GM19324 (cell line): ENCODE results near the gene EXOC3L1.

Experiments used
- ATAC-seq: cut with Tn5 transposase; IDR thresholded peaks from one replicate; pipeline ENCODE4 v1.9.1; 2021; ENCODE audit warnings: mild to moderate bottlenecking, moderate library complexity; ENCODE audit not compliant: unreplicated experiment, low FRiP score

EXOC3L1 gene

DNA sequence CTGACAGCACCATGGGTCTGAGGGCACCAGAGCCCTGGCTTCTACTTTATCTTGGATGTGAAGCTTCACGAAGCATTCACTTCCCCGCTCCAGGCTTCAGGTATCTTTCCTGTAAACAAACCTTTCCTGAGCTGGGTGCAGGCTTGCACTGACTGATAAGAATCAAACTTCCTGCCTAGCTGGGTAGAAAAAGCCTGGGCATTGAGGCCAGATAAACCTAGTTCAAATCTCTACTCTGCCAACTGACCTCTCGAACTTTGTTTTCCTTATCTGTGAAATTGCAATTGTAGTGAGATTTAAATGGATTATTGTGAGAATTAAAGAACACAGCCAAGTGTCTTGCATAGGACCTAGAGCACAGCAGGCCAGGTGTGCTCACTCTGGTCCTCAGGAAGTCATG, 34.1 kb upstream of the EXOC3L1 start:
- ATAC-seq: no peak

DNA sequence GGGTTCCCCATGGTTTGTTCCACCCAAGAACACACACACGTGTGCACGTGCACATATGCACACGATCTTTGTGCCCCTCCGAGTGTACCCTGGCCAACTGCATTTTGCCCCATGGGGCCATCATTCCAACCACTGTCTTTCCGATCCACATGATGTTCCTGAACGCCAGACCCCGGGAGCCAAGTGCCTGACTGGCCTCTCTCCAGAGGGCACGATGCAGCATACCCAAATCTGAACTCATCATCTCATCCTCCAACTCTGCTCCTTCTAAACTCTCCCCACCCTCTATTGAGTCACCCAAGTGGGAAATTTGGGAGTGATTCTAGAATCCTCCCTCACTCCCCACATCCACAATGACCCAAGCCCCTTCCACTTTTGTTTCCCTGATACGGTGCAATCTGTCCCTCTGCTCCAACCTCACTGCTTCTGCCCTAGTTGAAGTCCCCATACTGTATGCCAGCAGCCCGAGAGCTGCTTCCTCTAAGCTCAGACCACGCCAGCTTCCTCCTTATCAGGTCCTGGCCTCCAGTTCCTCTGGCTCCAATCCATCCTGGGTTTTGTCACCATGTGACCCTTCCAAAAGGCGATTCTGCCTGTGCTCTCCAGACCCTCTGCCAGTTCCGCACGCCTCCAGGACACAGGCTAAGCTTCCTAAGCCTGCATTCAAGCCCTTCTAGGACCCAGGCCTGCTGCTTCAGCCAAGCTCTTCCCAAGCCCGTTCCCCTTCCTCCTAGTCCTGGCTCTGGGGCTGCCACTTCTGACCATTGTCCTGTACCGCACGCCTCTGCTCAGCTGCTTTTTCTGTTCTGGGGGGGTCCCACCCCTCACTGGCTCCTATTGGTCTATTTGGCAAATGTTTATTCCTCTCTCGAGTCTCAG, 26.9 kb upstream of the EXOC3L1 start:
- ATAC-seq: no peak

GRCh38 chr16:67215706-67216105, 25.8 kb upstream of the EXOC3L1 start:
- ATAC-seq: no peak

GRCh38 chr16:67213197-67214019, 23.5 kb upstream of the EXOC3L1 start:
- ATAC-seq: no peak

DNA sequence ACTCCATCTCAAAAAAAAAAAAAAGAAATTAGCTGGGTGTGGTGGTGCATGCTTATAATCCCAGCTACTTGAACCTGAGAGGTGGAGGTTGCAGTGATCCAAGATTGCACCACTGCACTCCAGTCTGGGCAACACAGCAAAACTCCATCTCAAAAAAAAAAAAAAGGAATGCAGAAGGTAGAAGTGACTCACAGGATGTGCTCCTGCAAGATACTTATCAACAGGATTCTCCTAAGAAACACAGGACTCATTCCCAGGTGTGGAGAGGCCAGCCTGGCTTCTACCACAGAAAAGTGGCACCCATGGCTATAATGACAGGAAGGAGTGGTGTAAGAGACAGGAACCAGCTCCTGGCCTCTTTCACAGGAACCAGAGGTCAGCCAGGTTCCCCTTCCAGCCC, 22.8 kb upstream of the EXOC3L1 start:
- no peak for ATAC-seq

DNA sequence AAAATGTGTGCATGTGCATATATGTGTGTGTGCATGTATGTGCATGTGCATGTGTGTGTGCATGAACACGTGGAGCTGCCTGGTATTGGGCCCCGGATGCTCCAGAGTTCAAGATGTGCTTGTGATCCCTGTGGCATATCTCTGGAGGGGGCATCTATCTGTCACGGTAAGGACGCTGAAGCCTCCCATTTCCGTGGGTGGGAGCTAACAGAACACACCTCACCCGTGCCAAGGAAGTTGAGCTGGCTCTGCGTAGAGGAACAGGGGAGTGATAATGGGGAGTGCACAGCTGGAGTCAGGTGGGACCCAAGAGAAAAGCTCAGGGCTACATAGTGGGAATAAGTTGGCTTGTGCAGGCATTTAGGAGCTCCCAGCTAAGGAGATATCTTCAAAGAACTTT, 21.7 kb upstream of the EXOC3L1 start:
- no peak for ATAC-seq

GRCh38 chr16:67210069-67210937, 20.4 kb upstream of the EXOC3L1 start:
- no peak for ATAC-seq

- no peak for ATAC-seq
Observed at GRCh38 chr16:67209565-67209964, 19.6 kb upstream of the EXOC3L1 start.

DNA sequence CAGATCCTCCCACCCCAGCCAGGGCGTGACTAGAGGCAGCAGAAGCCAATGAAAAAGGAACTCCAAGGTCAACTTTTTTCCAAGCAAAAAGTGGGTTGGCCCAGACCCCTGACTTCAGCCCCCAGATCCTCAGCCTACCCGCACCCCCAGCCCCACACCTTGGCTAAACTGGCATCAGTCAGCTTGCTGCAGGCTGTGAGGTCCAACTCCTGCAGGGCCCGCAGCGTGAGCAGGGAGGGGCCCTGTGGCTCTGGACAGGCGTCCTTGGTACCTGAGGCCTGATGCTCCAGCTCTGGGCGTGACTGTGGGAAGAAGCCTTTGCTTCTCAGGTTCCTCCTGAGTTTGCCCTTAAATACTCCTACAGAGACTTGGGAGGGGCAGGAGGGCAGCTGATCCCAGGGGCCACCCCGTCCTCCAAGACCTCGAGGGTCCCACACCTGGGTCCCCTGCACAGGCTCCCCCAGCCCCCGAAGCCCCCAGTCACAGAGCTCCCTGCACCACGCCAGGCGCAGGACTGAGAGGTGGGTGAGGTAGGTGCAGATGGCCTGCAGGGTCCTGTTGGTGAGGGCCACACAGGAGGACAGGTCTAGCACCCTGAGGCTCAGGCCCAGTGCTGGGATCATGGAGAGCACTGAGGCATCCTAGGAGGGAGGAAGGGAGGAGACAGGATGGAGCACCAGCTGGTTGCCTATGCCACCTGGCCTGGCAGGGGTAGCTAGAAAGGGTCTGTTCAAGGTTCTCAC, 18.4 kb upstream of the EXOC3L1 start:
- no peak for ATAC-seq

- no peak for ATAC-seq
Observed at GRCh38 chr16:67207249-67208091, 17.5 kb upstream of the EXOC3L1 start.

DNA sequence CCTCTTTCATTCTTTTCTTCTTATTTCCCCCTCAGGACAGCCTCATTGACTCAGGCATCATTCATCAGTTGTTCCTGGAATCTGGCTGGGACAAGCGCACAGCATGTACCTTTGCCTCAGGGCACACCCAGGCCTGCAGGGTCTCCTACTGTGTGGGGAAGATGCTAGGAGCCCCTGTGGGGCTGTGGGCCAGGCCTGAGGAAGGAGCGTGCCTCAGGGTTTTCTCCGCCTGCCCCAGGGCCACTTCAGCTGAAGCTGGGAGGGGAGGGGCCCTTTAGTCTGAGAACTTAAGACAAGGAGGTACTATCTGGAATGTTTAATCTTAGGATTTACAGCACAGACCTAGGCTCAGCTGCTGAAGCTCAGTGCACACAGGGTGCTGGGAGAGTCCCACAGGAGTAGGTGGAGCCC, 16.9 kb upstream of the EXOC3L1 start:
- ATAC-seq: no peak

DNA sequence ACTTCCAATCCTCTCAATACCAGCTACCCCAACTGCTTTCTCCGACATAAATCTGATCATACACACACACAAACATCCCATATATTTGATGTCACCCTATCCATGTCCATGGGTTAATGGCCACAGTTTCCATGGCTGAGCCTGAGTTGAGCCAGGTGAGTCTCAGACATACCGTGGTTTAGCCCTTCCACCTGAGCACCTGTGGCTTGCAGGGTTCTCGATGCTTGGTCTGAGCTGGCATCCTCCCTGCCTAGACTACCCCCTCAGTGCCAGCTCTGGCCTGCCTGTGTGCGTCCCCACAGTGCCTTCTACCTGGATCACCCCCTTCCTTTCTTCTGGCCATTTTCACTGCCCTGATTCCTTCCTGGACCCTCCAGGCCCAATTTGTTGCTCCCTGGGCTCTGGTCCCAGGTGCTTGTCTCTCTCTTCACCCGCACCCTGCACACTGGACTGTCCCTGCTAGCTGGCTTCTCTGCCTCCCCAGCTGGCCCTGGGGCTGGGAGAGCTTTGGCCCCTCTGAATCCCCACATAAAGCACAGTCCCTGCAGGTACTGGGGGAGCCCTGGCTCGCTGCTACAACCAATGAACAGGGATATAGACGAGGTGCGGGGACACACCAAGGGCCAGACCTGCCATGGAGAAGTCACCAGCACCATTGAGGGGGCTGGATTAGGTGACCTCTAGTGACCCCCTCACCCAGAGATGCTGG, 16.3 kb upstream of the EXOC3L1 start:
- no peak for ATAC-seq

DNA sequence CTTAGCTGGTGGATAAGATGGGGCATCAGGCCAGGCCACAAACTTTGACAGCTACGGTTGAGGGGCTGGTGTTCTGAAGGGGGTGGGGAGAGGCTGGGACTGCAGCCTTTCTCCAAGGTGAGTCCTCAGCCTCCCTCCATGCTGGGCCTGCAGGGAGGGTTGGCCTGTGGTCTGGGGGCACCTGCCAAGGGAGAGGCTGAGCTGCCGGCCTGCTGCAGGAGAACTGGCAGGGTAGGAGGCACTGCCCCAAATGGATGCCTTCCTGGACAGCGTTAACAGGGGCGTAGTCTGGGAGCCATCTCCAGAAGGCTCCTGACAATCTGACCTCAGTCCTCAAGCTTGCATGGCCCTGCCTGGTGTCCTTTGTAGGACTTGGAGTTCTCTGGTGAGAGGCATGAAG, 14.1 kb upstream of the EXOC3L1 start:
- no peak for ATAC-seq

DNA sequence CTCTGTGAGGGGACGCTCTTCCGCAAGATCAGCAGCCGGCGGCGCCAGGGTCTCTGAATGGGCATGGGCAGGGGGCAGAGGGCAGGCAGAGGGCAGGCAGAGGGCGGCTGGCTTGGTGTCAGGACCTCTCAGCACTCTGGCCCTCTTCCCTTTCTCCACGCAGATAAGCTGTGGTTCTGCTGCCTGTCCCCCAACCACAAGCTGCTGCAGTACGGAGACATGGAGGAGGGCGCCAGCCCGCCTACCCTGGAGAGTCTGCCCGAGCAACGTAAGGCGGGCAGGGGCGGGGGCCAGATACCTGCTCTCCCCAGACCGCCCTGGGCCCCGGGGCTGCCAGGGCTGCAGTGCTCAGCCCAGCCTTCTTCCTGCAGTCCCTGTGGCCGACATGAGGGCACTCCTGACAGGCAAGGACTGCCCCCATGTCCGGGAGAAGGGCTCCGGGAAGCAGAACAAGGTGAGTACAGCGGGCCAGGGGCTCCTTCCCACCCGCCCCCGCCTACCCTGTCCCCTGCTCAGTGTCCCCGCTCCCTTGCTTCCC, 13.1 kb upstream of the EXOC3L1 start:
- ATAC-seq: no peak

DNA sequence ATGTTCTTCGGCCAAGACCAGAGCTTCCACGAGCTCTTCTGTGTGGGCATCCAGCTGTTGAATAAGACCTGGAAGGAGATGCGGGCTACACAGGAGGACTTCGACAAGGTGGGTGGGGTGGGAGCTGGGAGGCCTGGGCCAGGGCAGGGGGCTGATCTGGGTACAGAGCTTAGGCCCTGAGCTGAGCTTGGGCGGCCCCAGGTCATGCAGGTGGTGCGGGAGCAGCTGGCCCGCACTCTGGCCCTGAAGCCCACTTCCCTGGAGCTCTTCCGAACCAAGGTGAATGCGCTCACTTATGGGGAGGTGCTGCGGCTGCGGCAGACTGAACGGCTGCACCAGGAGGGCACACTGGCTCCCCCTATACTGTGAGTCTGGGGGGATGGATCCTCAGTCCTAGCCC, 12.5 kb upstream of the EXOC3L1 start:
- ATAC-seq: no peak

- no peak for ATAC-seq
Observed at GRCh38 chr16:67201411-67202345, 11.7 kb upstream of the EXOC3L1 start.

GRCh38 chr16:67200491-67200890, 10.6 kb upstream of the EXOC3L1 start:
- ATAC-seq: no peak
